GM06990 (cell line): Measurements from ENCODE around the gene RAPGEF1.
"Not testable (repeated sequence)": the region's sequence is repeated elsewhere in the genome, so short reads cannot be mapped to it uniquely, and the experiment has no call there.

Experiments
- DNase-seq: peaks from one replicate; pipeline ENCODE4 v3.0.0-alpha.2; 2011; ENCODE audit not compliant: insufficient read length; ENCODE audit errors: extremely low read depth
- H3K27me3 ChIP-seq: replicated peaks from 2 replicates; pipeline ENCODE4 v1.6.0; 2011; ENCODE audit warnings: low read length; ENCODE audit not compliant: control insufficient read depth, insufficient read depth
- H3K36me3 ChIP-seq: 2 replicates; pipeline ENCODE4 v1.5.1; 2011; ENCODE audit warnings: low read length; ENCODE audit not compliant: control insufficient read depth, insufficient read depth
- H3K4me3 ChIP-seq: replicated peaks from 2 replicates; pipeline ENCODE4 v1.5.1; 2011; ENCODE audit warnings: low read depth, mild to moderate bottlenecking, control low read depth, low read length
- TF ChIP-seq, protein P1 (sequence below): IDR thresholded peaks from 2 replicates; pipeline ENCODE4 v1.5.1; 2011; ENCODE audit warnings: low read length, control low read depth, mild to moderate bottlenecking, inconsistent platforms; ENCODE audit not compliant: insufficient read depth, poor library complexity, severe bottlenecking

The RAPGEF1 gene

DNA sequence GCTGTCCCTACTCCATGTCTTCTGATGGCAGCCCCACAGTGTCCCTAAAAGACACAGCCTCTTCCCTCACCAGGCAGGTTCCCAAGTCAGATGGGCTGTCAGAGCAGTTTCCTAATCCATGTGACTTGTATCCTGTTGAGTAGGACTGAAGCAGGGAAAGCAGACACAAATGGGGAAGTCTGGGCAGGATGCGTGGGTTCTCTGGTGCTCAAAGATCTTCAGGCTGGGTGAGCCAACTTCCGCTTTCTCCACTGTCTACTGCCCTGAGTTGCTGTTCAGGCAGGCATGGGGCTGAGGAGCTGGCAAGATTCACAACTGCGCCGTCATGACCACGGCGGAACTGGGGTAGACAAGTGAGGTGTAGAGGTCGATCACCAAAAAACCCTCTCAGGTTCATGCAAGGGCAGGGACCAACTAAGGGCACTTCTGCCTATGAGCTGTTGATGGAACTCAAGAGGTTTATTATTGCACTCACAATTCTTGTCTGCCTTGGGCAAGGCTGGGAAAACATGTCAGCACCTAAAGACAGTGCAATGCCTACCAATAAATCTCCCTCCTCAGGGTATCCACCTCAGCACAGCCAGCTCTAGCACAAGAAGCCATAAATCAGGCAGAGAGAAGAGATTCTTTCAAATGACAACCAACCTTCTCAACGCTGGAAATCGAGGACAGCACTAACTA, 83.4 kb downstream of the RAPGEF1 start:
- Histone ChIP-seq H3K4me3 (peak overlapping the region; percentile 13; the same call in 1 of the 2 replicates), H3K27me3 (no peaks in the 10 kb centered on the region), H3K36me3 (peaks cover 1% of the 10 kb centered on the region; the same call in 1 of the 2 replicates)
- DNase-seq = peak; percentile 77
- TF ChIP-seq, protein P1, sequence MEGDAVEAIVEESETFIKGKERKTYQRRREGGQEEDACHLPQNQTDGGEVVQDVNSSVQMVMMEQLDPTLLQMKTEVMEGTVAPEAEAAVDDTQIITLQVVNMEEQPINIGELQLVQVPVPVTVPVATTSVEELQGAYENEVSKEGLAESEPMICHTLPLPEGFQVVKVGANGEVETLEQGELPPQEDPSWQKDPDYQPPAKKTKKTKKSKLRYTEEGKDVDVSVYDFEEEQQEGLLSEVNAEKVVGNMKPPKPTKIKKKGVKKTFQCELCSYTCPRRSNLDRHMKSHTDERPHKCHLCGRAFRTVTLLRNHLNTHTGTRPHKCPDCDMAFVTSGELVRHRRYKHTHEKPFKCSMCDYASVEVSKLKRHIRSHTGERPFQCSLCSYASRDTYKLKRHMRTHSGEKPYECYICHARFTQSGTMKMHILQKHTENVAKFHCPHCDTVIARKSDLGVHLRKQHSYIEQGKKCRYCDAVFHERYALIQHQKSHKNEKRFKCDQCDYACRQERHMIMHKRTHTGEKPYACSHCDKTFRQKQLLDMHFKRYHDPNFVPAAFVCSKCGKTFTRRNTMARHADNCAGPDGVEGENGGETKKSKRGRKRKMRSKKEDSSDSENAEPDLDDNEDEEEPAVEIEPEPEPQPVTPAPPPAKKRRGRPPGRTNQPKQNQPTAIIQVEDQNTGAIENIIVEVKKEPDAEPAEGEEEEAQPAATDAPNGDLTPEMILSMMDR = no peak

DNA sequence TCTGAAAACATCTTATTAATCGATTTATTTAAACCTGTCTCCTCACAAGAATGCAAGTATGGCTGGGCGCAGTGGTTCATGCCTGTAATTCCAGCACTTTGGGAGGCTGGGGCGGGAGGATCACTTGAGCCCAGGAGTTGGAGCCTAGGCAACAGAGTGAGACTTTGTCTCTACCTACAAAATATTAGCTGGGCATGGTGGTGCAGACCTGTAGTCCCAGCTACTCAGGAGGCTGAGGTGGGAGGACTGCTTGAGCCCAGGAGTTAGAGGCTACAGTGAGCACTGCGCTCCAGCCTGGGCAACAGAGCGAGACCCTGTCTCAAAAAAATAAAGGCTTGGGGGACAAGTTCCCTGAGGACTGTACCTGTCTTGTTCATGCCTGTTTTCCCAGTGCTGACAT, 85.5 kb downstream of the RAPGEF1 start:
- not testable (repeated sequence) for H3K4me3 ChIP-seq, H3K27me3 ChIP-seq, DNase-seq
- peaks cover 11% of the 10 kb centered on the region for H3K36me3 ChIP-seq

DNA sequence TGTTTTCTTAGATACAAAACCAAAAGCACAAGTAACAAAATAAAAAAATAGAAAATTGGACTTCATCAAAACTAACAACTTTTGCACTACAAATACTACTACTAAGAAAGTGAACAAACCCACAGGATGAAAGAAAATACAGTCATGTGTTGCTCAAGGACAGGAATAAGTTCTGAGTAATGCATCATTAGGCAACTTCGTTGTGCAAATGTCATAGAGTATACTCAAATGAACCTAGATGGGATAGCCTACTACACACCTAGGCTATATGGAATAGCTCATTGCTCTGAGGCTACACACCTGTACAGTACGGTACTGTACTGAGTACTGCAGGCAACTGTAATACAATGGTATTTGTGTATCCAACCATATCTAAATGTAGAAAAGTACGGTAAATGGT, 88.3 kb downstream of the RAPGEF1 start:
- Histone ChIP-seq H3K4me3 (no peak overlapping the region), H3K27me3 (no peaks in the 10 kb centered on the region), H3K36me3 (peaks cover 16% of the 10 kb centered on the region)
- no peak for DNase-seq
- TF ChIP-seq, protein P1 = no peak

DNA sequence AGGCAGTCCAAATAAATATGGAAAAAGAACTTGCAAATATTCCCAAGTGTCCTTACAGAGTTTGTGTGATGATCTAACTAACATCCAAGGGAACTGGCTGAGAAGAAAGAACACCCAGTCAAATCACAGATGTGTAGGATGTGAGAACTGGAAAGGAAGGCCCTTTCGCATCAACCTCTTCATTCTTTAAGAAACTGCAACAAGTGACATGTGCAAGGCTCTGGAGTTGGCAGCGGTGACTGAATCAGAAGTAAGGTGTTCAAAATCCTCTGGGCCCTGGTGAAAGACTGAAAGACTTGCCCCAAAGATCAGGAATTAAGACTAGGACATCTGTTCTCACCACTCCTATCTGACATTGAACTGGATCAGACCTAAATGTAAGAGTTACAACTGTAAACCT, 88.7 kb downstream of the RAPGEF1 start:
- TF ChIP-seq, protein P1 = no peak
- H3K36me3 ChIP-seq = peaks cover 17% of the 10 kb centered on the region
- H3K27me3 ChIP-seq = no peaks in the 10 kb centered on the region
- no peak for DNase-seq
- H3K4me3 ChIP-seq = no peak overlapping the region

- no peaks in the 10 kb centered on the region for H3K27me3 ChIP-seq
- no peak for DNase-seq
- no peak overlapping the region for H3K4me3 ChIP-seq
- TF ChIP-seq, protein P1 = no peak
- peaks cover 21% of the 10 kb centered on the region for H3K36me3 ChIP-seq
These were observed 89.6 kb downstream of the RAPGEF1 start for GRCh38 chr9:131650254-131650653.

GRCh38 chr9:131649646-131650045, 90.2 kb downstream of the RAPGEF1 start:
- DNase-seq = no peak
- TF ChIP-seq, protein P1 = no peak
- Histone ChIP-seq H3K4me3 (no peak overlapping the region), H3K36me3 (peaks cover 21% of the 10 kb centered on the region), H3K27me3 (no peaks in the 10 kb centered on the region)
